ENCODE data around the gene GALNT17.

DNA sequence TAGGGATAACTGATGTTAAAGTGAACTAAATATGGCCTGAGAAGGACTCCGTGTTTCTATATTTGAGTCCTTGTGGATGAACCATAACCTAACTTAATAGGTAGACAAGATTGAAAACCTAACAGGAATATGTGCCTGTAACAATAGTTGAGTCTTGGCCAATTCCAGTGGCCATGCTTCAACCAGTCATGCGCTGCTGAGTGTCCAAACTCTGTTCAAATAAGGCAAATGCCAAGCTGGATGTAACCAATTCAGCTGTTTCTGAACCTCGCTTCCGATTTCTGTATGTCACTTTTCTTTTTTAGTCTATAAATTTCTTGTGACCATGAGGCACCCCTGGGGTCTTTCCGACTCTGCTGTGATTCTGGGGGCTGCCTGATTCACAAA is 608.2 kb downstream of the GALNT17 start:
- TF ChIP-seq TAF1 (IDR thresholded peaks at IDR 0.05; ENCODE audit: low read depth, low read length) (no peak), POLR2AphosphoS5 (IDR thresholded peaks at IDR 0.05; ENCODE audit: low read depth, low read length) (no peak), POLR2A (IDR thresholded peaks at IDR 0.05; ENCODE audit: low read depth, low read length) (no peak)
